Tongue (tissue), 2 donors: ENCODE measurements around the gene FAM222B. TPM values are rescaled to one million over a fixed set of nuclear protein-coding genes. Genes with fewer than 3 reads are reported as not detected.
A peak's percentile ranks its signal among the peaks of the same experiment; 100 is the strongest.
"Not testable (repeated sequence)": the region's sequence is repeated elsewhere in the genome, so short reads cannot be mapped to it uniquely, and the experiment has no call there.

Experiments used
- DNase-seq: peaks from one replicate; pipeline ENCODE4 v3.0.0-alpha.2; 2015
- total RNA-seq: library from RNA; depleted of rRNA; stranded (reverse); fragments of >200 nt; gene quantifications from one replicate; pipeline ENCODE4 v1.2.3, GENCODE V29; 2014

FAM222B gene, protein sequence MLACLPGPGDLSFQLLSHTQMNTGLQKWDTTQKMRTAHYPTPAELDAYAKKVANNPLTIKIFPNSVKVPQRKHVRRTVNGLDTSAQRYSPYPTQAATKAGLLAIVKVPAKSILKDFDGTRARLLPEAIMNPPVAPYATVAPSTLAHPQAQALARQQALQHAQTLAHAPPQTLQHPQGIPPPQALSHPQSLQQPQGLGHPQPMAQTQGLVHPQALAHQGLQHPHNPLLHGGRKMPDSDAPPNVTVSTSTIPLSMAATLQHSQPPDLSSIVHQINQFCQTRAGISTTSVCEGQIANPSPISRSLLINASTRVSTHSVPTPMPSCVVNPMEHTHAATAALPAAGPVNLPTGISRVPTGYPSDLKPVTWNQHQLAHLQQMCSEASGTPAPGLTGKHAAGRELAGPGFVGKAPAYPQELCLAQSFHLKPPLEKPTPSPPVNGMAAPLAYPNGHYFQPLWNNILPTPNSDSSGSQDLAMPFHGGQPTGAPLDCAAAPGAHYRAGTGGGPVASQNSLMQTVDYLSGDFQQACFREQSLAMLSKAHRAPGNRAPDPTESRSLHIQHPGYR
- 3.2 TPM for total RNA-seq

DNA sequence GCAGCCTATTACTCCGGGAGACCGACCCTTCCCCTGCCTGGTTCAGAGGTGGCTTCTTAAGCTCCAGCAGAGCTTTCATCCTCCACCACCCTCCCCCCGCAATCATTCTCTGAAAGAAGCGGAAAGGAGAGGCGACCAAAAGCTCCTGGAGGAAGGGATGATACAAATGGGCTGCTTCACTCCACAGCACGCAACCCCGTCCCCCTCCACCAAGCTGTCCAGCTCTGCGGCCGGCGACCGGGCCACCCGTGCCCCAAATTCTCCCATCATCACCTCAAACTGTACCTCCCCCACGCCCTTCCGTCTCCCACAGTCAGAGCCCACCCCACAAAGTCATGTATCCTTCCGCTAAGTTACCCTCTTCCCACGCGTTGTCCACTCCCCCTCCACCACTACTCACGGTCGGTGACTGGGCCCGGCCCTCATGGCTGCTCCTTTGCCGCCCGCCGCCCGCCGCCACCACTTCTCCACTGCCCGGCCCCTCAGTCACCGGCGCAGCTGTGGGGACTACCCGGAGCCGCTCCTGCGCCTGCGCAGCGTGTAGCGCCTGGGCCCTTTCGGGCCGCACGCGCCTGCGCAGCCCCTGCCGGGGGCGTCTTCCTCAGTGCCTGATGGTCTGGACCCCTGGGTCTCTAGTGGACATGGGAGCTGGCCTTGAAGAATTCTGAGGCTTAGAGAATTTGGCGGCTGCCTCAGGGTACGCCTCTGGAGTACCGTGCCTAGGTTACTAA, at the start of gene FAM222B:
FAM222B (minus strand) TSS at position 509 of the 731 bp plus-strand sequence. CDS start 76,123 bp downstream, outside the sequence.
- peak; percentile 95 for DNase-seq

DNA sequence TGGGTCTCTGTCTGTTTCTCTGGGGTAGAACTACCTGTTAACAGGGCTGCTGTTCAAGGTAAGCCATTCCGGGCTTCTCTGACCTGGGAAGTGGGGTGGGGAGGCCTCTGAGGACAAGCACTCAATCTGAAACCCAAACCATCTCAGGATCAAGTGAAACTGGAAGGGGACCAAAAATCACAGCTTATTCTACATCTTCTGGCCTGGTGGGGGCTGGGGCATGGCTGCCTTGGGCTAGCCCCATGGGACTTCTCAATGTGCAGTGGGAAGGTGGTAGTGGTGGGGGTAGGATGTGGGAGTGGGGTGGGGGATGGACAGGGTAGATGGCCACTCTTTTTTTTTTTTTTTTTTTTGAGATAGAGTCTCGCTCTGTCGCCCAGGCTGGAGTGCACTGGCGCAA, 49.4 kb upstream of the FAM222B start:
- no peak for DNase-seq

DNA sequence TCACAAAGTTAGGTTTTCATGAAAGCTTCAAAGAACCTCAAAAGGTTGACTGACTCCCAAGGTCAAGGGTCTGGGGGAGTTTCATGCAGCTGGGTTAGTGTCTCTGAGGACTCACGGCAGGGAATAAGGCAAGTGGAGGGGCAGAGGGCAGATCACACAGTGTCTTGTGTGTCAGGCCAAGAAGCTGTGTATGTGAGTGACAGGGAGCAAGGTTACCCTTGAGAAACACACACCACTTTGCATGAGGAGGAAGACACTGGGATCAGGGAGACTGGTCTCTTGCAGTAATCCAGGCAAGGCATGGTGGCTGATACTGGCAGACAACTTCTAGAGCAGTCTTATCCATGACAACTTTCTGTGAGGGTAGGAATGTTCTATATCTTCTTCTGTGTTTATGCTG, 48.6 kb upstream of the FAM222B start:
- no peak for DNase-seq

DNA sequence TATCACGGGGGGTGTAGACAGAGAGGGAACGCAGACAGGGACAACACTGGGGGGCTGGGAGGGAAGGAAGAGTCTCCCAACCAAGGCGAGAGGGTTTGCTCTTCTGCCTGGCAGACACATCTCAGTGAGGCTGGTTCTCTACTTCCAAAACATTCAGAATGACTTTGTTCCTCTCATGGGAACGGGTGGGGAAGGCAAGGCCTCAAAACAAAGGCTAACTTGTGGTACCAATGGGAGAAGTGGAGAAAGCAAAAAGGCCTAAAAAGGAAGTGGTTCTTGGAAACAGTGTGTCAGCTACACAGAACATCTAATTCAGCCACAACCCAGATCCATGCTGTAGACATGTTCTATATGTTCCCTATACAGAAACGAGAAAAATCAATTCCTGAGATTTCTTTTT, 47.4 kb upstream of the FAM222B start:
- DNase-seq: no peak

DNA sequence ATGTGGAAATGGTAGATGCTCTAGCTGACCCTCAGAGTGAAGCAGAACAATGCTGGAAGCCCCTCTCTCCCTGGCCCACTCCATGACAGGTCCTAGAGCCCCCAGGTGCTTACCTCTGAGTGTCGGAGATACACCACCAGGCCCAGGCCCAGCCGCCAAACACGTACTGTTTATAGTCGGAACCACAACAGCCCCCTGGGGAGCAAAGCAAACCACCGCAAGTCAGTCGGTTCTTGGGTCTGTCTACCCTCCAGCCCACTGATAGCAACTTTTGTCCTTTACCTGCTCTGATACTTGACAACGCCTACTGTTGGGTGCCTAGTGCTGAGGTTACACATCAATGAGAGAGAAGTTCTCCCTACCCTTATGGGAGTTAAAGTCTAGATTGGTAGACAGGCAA, 46.2 kb upstream of the FAM222B start:
- DNase-seq: no peak

DNA sequence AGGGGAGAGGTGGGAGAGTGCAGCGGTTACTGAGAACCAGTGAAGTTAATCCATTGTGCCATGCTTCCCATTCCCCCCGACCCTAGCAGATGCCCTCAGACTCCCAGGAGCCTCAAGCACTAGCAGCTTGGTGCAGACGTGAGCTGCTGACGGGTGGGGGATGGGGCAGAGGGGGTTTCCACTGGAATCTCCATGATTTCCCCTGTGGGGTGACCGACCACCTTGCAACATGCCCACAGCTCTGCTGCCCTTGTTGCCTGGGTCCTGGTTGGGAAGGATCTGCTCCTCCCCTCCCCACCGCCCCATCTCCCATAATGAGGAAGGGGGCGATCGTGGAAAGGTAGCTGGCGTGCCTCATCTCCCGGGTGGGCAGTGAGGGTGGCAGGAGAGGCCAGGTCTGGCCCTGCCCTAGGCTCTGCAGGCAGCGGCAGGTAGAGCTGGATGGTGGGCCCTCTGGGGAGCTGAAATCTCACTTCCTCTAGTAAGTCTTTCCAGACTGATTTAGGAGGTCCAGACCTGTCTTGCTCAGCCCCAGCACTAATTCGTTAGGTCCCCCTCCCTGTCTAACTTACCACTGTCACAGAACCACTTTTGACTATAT, 45.4 kb upstream of the FAM222B start:
- DNase-seq: no peak

DNA sequence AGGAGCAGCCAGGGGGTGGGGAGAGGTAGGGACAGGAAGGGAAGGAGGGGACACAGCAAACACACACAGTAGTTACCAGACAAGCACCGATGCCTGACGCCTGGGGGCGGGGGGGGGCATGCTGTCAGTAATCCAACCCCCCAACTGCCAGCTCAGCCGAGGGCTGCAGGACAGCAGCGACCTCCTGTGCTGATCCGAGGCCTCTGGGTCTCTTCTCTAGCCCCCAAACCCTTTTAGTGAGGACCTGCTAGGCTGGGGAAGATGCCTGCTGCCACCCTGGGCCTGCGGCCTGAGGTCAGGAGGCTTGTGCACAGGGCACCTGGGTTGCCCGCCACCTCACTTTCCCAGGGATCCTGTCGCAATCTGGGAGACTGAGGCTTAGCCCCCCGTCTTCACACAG, 43.4 kb upstream of the FAM222B start:
- DNase-seq: no peak

DNA sequence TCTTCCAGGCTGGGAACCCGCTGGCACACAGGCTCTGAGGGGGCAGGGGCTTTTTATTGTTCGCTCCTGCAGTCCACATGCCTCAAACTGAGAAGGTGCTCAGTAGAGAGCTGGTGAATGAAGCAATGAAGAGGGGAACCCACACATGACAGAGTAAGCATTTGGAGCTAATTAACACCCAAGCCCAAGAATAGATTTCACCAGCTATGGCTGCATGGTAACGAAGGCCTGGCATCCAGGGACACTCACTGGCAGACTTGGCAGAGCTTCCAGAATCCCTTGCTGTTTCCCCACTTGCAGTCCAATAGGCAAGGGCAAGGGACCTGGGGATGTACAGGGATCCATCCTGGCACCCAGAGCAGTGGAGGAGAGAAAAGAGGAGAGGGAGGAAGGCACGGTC, 42.8 kb upstream of the FAM222B start:
- no peak for DNase-seq

DNA sequence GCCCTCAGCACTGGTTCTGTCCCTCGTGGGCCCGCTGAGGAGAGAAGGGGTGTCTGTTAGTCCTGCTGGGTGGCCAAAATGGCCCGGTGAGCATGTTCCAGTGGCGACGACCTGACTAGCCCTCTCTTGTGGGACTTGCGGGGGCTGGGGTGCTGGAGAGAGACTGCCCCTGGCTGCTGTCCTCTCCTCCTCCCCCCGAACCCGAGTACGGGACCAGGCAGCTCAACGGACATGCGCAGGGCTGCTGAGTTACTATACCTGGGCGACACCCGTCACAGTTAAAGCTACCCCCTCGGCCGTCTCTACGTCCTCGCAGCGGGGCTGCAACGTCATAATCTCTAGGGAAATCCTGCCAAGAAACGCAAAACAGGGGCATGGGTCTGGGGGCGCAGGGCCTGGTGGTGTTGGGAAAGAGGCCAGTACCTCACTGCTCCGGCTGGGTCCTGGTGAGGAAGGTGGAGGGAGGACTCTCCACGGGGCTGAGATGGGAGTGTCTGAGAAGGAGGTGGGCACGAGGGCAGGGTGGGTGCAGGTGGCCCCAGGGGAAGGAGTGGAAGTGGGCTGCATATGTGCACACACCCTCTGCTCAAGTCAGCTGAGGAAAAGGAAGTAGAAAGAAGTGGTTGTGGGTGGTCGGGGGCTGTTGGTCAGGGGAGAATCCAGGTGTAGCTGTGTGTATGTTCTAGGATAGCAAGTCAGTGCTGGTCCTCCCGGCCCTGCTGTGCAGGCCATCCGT, 41.5 kb upstream of the FAM222B start:
- no peak for DNase-seq

DNA sequence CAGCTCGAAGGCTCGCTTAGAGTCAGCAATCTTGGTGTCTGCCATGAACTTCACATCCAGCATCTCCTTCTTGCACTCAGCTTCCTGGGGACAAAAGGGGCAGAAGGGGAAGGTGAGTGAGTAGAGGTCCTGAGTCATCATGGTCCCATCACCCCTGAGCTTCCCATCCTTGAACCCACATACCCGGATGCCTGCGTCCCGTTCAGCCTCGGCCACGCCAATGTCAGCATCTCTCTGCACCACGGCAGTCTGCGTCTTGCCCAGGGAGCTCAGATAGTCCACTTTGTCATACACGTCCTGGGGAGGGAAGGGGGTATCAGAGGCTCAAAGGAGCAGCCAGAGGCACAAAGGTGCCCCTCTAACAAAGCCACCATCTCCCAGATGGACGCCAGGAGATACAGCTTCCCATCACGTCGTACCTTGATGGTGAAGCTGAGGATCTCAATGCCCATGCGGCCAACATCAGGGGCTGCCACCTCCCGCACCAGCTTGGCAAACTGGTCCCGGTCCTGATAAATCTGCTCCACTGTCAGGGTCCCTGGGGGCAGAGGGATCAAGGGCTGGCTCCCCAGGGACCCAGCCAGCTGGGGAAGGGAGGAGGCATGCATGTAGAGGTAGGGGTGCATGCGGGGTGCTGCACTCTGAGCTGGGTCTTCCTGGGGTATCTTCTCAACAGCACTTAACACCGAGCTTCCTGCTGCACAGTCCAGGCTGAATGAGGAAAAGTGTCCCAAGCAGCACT, 39.7 kb upstream of the FAM222B start:
- DNase-seq: no peak

DNA sequence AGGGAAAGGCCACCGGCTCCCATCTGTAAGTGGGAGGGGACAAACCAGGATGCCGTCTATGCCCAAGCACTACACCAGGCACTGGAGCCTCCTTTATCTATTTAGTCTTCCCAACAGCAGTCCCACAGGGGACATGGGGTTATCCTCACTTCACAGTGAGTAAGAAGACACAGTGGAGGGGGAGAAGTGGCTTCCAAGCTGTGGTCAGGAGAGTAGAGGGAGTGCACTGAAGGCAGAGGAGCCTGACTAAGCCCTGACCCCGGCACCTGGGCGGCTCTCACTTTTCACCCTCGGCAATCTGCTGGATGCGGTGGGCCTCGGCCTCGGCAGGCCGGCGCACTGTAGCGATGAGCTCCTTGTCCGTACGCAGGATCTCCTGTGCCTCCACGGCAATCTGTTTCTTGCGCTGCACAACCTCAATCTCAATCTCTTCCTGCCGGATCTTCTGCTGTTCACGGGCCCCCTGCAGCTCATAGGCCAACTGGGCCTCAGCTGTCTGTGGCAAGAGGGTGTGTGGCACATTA, 39.0 kb upstream of the FAM222B start:
- no peak for DNase-seq

DNA sequence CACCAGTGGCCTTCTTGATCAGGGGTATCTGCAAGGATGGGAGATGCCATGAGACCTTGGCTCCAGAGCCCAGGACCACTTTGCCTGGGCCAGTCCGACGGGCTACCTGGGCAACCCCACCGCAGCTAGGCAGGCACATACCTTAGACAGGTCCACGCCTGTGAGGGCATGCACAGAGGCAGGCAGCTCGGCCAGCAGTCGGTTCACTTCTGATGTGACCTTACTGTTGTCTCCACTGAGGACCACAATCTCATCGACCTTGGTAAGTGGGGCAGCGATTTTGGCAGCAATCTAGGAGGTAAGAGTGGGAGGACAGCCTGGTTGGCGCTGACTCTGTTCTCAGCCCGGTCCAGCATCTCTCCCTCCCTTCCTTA, 38.0 kb upstream of the FAM222B start:
- no peak for DNase-seq

DNA sequence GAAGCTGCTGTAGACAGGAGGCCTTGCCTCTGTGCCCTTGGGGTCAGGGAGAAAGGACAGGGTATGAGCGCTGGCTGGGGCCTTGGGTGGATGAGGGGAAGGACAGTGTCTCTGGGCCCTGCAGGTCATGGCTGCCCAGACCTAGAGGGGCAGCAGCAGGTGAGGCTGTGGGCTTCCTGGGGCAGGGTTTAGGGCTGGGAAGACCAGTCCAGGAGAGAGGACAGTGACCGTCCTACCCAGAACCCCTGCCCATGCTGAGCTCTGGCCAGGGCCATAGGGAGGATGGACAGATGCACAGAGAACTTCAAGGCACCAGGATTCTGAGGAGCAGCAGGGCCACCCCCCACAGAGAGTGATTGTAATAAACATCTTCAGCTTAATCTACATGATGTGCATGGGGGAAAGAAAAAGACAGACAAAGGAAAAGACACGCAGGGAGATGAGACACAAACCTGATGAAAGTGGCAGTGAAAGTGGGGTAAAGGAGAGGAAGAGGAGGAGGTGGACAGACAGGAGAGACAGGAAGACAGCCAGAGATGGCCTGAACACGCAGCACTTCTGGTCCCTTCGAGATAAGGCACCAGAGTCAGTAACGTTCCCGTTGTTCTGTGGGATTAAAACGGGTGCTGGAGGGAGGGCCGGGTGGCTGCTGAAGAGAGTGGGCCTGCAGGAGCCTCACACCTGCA, 37.4 kb upstream of the FAM222B start:
- DNase-seq: no peak

DNA sequence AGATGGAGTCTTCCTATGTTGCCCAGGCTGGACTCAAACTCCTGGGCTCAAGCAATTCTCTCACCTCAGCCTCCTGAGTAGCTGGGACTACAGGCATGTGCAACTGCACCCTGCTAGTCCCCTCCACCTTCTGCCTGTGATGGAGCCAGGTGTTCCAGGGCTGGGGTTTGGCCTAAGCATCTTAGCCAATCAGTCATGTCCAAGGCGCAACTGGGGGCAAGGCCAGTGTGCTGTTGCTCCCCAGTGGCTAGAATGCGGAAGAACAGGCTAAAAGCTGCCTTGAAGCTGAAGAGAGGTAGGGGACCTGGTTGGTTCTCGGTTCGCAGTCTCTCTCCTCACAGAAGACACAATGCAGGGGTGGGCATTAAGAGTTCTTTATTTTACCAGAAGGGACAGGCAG, 36.4 kb upstream of the FAM222B start:
- no peak for DNase-seq

DNA sequence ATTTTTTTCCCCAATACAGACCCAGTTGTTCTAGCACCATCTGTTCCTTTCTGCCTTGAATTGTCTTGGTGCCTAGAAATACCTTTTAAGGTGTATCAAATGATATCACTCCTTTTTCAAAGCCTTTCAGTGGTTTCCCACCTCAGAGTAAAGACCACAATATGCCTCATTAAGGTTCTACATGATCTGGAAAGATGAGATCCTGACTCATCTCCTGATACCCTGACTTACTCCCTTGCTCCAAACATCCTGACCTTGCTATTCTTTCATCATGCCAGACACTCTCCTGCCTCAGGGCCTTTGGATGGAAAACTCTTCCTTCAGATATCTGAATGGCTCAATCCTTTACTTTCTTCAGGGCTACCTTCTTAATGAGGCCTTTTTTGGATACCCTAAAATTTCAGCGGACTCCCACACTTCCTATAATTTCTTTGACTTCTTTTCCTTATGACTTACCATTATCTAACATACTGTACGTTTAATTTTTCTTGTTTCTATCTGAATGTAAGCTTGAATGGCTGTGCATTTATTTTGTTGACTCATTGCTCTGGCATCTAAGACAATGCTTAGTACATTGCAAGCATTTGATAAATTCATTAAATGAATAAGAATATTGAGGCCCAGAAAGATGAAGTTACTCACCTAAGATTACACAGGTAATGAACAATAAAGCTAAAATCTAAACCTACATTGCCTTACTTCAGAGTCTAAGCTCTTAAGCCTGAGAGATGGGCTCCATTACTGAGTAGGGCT, 35.7 kb upstream of the FAM222B start:
- no peak for DNase-seq

DNA sequence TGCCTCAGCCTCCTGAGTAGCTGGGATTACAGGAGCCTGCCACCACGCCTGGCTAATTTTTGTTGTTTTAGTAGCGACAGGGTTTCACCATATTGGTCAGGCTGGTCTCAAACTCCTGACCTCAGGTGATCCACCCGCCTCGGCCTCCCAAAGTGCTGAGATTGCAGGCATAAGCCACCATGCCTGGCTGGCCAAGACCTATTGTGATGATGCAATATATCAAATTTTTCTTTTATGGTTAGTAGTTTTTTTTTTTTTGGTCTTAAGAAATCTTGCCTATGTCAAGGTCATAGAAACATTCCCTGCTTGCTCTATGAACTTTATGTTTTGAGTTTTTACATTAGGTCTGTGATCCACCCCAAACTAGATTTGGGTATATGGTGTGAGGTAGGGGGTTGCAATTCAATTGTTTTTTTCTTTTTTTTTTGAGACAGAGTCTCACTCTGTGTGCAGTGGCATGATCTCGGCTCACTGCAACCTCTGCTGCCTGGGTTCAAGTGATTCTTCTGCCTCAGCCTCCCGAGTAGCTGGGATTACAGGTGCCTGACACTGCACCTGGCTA, 34.6 kb upstream of the FAM222B start:
- DNase-seq: not testable (repeated sequence)

DNA sequence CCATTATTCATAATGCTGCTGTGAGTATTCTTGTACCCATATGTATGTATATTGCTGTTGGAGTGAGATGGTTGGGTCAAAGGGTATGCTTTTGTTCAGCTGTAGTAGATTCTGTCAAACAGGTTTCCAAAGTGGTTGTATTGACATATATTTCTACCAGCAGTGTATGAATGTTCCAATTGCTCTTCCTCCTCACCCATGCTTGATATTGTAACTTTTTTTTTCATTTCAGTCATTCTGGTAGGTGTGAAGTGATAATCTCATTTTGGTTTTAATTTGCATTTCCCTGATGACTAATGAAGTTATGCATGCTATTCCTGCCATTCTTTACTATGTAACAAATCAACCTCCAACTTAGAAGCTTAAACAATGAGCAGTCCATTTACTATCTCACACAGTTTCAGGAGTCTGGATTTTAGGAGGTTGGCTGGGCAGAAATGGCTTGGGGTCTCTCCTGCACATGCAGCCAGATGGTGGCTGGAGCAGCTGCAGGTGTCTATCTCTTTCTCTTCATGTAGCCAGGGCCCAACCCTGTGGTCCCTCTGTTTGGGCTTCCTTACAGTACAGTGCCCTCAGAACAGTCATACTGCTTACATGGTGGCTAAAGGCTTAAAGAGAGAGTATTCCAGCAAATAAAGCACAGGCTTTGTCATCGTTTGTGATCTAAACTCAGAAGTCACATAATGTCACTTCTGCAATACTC, 33.4 kb upstream of the FAM222B start:
- DNase-seq: no peak

DNA sequence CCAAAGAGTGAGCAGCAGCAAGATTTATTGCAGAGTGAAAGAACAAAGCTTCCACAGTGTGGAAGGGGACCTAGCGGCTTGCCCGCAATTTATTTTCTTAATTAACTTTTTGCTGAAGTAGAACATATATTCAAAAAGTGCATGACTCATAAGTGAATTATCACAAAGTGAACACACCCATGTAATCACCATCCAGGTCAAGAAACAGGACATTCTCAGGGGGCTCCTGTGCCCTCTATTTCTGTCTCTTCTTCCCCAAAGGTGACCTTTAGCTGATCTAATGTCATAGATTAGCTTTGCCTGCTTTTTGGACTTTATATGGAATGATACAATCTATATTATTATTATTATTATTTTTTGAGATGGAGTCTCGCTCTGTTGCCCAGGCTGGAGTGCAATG, 32.2 kb upstream of the FAM222B start:
- no peak for DNase-seq

DNA sequence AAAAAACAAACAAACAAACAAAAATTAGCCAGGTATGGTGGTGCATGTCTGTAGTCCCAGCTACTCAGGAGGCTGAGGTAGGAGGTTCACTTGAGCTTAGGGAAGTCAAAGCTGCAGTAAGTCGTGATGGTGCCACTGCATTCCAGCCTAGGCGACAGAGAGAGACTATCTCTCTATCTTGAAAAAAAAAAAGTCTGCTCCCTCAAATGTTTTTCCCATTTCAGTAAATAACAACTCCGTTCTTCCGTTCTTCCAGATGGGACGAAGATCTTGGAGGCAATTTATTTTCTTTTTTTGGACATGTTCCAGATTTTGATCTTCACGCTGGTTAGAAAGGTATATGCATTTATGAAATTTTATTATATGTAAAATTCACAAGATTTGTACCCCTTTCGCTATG, 31.2 kb upstream of the FAM222B start:
- DNase-seq: no peak
